HG03354 (cell line): Measurements from ENCODE around the gene RBM4.

Experiments
- ATAC-seq: cut with Tn5 transposase; IDR thresholded peaks from one replicate; pipeline ENCODE4 v1.9.1; 2021; ENCODE audit warnings: mild to moderate bottlenecking; ENCODE audit not compliant: unreplicated experiment, poor library complexity, severe bottlenecking

RBM4 gene

DNA sequence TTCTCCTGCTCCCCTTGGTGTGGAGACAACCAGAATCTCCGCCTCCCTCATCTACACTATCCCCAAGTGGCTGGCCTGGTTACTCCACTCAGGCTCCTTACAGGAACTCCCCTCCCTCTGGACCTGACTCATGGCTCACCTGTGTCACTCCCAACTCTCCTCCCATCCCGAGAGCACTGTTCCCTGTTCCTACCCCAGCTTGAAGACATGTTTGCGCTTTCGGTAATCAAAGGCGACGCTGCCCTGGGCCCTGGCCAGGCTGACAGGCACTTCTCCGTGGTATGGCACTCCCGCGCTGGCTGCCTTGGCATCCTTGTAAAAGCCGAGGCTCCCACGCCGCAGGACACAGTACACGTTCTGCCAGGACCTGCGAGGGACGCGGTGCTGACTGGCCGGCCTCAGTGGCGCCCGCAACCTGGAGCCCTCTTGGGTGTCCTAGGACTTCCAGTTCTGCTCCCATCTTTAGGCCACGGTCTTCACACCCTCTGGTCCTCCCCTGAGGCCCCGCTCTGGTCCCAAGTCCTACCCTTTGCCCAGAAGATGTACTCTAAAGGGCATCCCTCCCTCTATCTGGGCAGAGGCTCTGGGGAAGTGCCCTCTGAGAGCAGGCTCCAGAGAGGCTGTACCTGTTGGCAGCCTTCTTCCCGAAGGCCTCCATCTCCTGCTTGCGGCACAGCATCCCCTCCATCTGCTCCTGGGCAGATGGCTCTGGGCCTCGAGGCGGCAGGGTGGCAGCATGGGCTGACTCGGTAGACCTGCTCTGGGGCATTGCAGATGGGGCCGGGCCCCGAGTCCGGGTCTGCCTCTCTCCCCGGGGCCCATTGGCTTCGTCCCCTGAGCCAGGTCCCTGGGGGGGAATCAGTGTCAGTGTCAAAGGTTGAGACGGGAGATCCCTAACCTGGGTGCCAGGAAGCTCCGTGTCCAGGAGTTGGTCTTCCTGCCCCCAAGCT, 48.6 kb downstream of the RBM4 start:
- ATAC-seq = no peak

DNA sequence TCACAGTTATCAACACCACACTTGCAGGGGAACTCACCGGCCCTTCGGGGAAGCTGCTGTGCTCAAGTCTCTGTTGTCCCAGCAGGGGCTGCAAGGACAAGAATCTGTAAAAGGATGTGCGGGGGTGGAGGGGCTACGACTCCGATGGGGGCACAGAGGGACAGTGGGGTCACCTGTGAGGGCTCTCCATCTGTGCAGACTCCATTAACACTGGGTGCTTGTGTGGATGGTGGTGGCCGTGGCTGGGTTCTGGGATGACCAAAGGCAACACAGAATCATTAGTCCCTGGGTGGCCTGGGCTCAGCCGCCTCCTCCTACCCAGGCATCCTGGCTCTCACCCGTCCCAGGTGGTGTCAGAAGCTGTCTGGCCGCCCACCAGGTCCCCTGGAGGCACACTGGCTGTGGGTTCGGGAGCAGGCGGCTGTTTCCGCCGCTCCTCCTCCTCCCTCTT, 49.4 kb downstream of the RBM4 start:
- ATAC-seq = no peak

DNA sequence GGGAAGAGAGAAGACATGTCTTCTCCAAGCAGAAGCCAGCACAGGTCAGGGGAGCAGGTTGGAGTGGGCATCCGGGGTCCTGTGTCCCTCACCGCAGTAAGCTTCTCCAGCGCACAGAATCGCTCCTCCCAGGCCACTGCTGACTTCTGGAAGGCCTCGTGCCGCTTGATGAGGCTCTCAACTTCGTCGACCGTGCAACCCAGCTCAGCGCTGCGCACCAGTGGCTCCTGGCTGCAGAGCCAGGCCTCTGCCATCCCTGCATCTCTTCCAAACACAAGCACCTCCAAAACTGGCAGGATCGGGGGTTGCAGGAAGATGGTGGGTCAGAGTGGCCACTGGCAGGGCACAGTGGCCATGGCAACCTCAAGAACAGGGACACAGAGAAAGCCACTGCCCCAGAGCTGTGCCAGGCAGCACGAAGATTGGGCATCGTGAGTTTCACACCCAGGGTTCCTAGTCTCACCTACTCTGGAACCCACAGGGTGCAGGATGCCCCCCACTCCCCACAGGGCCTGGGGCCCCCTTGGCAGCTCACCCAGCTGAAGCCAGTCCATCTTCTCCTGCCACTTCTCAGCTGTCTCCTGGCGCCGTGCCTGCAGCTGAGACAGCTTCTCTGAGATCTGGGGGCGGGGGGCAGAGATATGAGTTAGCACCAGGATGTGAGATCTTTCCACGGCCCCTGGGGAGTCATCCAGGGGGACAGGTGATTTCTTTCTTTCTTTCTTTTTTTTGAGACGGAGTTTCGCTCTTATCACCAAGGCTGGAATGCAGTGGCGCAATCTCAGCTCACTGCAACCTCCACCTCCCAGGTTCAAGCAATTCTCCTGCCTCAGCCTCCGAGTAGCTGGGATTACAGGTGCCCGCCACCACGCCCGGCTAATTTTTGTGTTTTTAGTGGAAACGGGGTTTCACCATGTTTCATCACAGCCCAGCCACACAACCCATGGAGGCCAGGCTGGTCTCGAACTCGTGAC, 50.3 kb downstream of the RBM4 start:
- no peak for ATAC-seq

DNA sequence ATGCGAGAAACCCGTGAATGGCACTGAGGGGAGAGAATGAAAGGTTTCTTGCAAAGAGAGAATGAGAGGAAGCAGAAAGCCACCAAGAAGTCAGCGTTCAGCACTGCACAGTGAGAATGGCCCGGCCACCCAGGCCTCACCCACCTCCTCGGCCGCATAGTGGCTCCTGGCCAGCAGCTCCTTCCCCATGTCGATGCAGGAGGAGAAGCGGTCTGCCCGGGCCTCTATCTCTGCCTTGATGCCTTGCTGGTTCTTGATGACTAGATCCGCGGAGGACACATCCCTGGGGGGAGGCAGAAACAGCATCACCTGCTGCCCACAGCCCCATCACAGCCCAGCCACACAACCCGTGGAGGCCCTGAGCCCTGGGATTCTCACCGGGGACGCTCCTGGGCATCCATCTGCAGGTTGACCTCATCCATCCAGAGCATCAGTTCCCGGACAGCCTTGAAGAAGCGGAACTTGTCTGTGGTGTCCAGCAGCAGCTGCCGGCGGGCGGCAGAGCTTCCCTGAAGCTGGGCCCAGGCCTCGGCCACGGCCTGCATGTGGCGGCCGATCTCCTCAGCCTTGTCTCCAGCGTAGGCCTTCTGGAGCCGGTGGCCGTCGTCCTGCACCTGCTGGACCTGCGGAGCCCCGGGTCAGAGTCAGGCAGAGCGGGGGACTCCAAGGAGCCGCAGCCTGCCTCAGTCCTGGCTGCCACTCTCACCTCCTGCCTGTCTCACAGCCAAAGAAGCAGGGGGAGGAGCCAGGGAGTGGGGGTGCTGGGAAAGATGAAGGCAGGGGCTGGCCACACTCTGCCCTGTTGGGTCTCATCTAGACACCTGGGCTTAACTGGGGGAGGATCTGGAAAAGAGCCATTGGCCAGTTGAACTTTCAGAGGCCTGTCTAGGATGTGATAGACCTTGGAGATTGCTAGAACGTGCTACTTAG, 51.4 kb downstream of the RBM4 start:
- ATAC-seq = no peak

DNA sequence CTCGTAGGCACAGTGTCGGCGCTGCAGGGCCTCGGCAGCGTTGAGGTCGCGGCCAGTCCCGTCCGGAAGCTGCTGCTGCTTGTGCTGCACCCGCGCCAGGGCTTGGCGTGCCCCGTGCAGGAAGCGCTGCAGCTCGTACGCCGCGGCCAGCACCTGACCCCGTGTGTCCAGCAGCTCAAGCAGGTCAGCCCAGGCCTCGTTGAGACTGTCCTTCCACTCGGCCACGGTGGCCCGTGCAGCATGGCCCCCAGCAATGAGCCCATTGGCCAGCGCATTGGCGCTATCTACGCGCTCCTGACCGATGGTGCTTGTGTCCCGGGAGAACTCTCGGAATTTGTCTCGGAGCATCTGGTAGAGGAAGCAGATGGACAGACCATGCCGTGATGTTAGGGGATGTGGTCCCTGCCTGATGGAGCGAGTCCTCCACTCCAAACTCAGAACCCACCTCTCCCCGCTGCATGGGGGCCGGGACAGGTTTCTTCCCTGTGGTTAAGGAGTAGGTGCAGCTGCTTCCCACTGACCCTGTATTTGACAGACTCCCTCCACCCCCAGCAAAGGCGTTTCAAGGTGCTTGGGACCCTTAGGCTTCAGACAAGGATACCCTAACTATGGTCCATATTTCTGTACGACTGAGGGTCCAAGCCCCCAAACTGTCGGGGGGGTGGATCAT, 52.9 kb downstream of the RBM4 start:
- no peak for ATAC-seq

DNA sequence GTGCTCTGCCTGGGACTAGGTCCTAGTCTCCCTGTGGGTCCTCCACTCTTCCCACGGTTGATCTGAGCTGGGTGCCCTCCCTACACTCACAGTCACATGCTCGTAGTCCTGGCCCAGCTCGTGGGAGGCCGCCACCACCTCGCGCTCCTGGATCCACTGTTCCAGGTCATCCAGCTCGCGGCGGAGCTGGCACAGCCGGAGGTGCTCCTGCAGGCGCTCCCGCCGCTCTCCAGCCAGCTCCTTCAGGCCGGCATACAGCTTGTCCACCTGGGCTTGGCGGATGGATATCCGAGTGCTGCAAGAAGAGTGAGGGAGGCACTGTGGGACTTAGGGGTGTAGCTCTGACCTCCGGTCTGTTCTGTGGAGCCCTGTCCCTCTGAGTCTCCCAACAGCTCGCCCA, 53.9 kb downstream of the RBM4 start:
- ATAC-seq = no peak

DNA sequence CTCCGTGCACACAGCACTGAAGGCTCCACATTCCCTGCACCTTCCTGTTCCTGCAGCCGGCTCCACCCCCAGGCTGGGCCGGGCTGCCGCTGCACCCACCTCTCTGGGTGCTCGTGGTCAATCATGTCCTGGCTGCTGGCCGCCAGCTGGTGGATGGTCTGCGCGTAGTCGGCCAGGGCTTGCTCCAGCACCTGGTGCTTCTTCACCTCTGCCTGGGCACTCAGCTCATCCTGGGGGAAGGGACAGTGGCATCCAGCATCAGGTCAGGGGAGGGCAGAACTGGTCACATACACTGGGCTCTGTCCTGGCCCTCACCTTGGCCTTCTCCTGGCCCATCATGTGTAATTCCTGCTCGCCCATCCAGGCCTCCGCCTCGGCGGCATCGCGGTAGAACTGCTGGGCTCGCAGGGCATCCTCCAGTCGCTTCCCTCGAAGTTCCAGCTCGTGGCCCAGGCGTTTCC, 54.4 kb downstream of the RBM4 start:
- no peak for ATAC-seq

DNA sequence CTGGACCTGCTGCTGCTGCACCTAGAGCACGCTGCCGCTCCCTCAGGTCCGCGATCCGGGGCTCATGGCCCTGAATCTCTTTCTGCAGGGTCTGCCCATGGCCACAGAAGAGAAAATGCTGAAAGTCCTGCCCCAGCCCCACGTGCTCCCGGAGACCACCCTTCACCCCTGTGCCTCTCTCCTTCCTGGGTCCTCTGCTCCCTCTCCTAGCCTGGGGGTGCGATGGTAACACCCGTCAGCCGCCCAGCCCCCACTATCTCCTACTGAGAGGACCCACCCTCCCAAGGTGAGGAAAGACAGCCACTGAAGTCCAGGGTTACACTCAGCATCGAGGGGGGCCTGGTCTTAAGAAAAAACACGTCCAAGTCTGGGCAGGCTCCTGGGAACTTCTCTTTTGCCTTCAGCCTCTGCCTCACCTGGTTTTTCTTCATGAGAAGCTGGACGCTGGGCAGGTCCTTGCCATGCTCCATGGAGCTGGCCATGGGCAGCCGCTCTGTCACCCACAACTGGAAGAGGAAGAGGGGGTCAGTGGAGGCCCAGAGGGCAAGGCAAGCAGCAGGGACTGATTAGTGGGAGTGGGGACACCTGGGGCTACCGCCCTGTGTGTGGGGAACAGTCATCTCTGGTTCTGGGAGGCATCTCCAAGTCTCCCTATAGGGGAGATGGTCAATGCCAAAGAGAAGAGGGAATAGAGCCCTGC, 55.0 kb downstream of the RBM4 start:
- no peak for ATAC-seq

DNA sequence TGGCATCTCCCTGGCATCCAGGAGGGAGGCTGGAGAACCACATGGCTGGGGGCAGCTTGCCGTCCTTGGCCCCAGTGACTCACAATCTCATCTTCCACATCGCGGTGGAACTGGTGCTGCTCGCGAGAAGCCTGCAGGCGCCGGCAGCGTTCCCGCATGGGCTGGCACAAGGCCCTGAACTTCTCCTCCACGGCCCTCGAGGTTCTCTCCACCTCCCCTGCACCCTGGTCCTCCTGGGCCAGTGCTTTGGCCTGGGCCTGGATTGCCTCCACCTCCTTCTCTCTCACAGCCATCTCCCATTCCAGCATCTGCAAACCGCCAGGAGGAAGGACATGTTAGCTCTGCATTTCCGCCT, 55.5 kb downstream of the RBM4 start:
- no peak for ATAC-seq

DNA sequence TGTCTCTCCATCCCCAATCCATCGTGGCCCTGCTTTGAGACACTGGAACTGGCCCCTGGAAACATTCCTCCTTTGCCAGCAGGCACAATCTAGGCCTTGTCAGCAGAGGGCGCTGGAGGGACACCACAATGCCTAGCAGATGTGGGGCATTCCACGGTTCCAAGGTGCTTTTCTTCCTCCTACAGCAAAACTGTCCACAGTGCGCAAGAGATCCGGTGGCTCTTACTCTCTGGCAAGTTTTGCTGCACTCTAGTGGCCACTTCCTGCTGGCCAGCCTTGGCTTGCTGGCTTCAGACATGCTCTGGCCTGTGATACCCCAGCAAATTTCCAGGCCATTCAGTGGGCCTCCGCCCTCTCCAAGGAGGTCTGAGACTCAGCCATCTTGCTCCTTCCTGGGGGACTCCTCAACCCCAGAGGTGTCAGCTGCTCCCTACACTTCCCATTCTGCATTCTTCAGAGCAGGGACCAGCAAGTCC, 56.3 kb downstream of the RBM4 start:
- ATAC-seq = no peak
